OCI-M2 (cell line): Measurements from ENCODE around the gene PLOD3.
"Not testable (repeated sequence)": the region's sequence is repeated elsewhere in the genome, so short reads cannot be mapped to it uniquely, and the experiment has no call there.

Experiments used
- DNase-seq: peaks from one replicate; lab custom pipeline; 2025; ENCODE audit not compliant: unreplicated experiment; lab: John Stamatoyannopoulos, UW

The PLOD3 gene, protein sequence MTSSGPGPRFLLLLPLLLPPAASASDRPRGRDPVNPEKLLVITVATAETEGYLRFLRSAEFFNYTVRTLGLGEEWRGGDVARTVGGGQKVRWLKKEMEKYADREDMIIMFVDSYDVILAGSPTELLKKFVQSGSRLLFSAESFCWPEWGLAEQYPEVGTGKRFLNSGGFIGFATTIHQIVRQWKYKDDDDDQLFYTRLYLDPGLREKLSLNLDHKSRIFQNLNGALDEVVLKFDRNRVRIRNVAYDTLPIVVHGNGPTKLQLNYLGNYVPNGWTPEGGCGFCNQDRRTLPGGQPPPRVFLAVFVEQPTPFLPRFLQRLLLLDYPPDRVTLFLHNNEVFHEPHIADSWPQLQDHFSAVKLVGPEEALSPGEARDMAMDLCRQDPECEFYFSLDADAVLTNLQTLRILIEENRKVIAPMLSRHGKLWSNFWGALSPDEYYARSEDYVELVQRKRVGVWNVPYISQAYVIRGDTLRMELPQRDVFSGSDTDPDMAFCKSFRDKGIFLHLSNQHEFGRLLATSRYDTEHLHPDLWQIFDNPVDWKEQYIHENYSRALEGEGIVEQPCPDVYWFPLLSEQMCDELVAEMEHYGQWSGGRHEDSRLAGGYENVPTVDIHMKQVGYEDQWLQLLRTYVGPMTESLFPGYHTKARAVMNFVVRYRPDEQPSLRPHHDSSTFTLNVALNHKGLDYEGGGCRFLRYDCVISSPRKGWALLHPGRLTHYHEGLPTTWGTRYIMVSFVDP

DNA sequence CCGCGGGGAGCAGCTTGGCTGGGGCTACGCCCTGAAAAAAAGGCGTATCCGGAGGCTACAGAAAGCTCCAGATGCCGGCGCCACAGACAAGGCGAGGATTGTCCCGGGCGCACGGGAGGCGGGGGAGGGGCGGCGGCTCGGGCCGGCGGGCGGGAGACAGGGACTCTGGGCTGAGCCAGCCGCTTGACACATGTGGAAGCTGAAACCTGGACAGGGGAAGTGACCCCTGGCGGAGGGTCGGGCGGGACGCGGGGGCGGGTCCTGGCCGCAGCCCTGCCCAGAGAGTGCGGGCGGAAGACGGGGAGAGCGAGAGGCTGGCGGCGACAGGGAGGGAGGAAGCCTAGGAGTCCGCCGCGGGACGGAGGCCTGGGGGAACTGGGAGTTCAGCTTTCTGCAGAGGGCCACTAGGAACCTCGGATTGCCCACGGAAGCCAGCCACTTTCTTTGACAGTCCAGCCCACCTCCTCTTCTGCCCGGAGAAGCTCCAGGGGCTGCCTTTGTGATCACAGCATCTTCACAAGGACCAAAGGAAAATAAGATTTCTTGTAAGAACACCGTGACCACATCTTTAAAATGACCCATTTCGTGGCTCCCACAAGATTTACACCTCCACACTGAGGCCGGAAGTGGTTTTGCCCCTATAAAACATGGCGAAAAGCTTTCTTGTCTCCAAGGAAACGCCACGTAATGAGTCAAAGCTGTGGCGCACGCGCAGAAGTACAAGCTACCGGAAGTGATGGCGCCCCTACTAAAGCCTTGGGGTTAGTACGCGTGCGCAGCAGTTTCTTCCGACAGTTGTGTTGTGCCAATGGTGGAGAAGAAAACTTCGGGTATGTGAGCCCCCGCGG, at the start of gene PLOD3, which contains the start of gene ZNHIT1:
Gene PLOD3 (minus strand): TSS at position 194 of the 848 bp plus-strand sequence. CDS start 307 bp downstream, outside the sequence.
Gene ZNHIT1 (plus strand): TSS at position 778 of the 848 bp plus-strand sequence. CDS start 31 bp downstream, at position 809.
- peak; percentile 87 for DNase-seq

DNA sequence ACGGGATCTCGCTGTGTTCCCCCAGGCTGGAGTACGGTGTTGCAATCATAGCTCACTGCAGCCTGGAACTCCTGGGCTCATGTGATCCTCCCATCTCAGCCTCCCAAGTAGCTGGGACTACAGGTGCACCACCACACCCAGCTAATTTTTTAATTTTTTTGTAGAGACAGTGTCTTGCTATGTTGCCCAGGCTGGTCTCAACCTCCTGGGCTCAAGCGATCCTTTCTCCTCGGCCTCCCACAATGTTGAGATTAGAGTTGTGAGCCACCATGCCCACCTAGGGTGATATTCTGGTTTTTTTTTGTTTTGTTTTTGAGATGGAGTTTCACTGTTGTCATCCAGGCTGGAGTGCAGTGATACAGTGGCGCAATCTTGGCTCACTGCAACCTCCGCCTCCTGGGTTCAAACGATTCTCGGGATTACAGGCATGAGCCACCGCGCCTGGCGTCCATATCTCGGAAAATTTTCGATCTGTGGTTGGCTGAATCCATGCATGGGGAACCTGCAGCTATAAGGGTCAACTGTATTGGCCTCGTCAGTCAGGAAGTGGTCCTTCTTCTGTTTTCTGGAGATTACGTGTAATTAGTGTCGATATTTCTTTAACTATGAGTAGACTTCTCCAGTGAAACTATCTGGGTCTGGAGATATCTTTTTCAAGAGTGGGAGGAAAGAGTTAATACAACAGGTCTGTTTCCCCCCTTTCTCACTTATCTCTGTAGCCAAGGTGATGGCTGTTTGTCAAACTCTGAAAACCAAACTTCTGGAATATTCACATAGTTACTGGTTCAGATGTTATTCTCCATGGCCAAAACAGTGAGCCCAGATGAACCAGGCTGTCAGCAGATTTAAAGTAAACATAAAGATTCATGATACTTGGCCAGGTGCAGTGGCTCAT, 48.5 kb upstream of the PLOD3 start:
- DNase-seq: peak; percentile 56

DNA sequence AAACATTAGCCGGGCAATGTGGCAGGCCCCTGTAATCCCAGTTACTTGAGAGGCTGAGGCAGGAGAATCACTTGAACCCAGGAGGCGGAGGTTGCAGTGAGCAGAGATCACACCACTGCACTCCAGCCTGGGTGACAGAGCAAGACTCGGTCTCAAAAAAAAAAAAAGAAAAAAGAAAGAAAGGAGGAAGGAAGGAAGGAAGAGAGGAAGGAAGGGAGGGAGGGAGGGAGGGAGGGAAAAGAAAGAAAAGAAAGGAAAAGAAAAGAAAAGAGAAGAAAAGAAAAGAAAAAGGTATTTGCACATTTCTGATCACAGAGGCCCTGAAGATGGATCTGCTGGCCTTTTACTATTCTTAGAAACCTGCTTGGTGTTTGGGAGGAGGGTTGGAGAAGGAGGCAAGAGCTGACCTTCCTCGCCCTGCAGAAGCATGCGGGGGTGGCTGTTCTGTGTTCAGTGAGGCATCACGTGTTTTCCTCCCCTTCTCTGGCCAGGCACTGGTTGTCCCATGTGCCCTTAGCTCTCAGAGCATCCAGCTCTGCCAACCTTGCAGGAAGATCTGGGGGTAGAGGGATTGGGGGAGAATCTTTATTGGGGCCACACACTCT, 46.8 kb upstream of the PLOD3 start:
- not testable (repeated sequence) for DNase-seq

DNA sequence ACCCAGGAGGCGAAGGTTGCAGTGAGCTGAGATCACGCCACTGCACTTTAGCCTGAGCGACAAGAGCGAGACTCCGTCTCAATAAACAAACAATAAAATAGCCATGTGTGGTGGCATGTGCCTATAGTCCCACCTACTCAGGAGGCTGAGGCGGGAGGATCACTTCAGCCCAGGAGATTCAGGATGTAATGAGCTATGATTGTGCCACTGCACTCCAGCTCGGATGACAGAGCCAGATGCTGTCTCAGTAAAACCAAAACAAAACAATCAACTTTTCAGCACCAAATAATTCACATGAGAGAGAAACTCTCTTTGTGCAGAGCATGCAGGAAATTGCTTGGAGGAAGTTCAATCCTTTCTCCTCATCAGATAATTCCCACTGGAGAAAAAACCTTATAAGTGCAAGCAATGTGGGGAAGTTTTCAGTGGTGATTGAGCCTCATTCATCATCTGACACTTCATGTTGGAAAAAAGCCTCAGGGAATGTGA, 40.9 kb upstream of the PLOD3 start:
- DNase-seq: no peak

DNA sequence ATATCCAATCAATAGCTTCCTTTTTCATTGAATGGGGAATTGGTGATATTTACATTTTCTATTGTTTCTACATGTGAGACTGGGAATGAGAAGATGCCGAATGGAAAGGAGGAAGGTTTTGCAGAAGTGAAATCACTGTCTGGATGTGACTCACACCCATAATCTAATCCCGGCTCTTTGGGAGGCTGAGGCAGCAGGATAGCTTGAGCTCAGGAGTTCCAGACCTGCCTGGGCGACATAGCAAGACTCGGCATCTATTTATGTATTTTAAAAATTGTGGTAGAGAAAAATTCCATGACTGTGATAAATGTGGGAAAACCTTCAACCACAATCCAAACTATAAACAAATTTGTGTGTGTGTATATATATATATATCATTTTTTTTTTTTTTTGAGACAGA, 38.4 kb upstream of the PLOD3 start:
- DNase-seq: no peak

DNA sequence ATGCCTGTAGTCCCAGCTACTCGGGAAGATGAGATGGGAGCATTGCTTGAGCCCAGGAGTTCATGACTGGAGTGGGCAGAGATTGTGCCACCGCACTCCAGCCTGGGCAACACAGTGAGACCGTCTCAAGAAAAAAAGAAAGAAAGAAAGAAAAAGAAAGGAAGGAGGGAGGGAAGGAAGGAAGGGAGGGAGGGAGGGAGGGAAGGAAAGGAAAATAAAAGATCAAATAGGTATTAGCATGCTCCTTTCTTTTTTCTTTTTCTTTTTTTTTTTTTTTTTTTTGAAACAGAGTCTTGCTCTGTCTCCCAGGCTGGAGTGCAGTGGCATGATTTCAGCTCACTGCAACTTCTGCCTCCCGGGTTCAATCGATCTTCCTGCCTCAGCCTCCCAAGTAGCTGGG, 35.8 kb upstream of the PLOD3 start:
- not testable (repeated sequence) for DNase-seq

DNA sequence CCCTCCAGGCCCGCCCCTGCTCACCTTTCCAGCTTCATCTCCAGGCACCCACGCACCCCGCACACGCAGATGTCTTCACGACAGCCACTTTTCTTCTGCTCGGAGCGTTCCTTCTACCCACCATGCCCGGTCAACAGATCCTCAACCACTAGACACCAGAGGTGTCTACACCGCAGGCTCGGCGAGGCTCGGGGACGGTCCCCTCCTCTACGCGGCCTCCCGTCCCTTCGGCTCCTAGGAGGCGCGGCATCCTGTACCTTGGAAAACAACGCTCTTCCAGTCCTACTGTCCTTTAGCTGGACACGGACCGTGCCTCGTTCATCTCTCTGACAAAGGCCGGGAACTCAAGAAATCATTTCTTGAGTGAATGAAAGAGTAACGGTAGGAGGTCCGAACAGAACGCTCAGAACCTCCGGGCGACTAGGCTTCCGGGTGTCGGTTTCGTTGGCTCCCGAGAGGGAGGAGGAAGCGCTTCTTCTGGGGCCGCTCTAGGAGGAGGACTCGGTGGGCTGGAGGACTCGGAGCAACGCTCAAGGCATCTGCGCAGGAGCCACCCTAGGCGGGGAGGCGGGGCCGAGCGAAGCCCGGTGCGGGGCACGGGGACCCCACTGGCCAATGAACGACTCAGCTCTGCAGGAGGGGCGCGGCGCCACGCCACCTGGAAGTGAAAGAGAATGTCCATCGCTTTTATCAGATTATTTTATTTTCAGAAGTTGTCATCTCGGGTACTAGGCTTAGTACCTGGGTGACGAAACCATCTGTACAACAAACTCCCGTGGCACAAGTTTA, 34.7 kb upstream of the PLOD3 start:
- peak; percentile 75 for DNase-seq

DNA sequence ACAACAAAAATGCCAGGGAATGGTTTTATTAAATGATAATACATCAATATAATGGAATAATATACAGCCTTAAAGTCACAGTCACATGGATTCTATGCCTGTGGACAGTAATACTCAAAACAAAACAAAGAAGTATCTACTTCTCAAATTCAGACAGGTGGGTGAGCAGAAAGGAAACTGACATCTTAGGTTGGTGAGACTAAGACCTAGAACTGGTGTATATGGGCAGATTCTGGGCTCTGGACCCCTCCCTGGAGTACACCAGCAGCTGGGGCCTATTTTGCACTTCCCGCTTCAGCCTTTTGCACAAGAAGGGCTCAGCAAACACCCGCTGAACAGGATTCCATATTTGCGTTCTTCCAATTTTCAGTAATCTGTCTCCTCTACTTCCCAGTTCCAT, 32.9 kb upstream of the PLOD3 start:
- DNase-seq: no peak

DNA sequence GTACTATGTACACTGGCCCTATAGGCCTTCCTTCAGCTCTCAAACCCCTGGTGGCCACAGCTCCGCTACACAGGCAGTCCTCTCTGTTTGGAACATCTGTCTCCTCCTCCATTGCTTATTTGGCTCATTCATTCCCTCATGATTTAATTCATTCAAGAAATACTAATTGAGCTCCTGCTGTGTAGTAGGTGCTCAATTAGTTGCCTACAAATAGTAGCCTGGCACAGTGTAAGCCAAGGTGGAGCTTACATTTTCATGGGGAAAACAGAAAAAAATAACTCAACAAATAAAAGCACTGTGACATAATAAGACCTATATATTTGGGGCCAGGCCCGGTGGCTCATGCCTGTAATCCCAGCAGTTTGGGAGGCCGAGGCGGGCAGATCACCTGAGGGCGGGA, 30.9 kb upstream of the PLOD3 start:
- no peak for DNase-seq

DNA sequence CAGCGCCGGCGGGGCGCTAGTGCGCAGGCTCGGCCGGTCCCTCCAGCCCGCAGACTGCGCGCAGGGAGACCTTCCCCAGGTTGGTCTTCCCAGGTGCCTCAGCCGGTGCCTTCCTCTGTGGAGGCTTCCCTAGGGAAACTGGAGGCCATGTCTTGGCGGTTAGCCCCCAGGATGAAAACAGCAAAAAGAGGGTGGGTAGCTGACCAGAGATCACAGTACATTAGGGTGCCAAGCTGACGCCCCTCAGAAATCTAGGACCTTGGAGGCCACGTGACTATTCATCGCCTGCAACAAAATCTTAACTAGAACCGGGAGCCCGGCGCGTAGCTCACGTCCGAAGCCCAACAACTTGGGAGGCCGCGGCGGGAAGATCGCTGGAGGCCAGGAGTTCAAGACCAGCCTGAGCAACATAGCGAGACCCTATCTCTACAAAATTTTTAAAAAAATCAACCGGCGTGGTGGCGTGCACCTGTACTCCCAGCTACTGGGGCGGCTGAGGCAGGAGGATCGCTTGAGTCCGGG, 27.8 kb upstream of the PLOD3 start:
- DNase-seq: peak; percentile 77

DNA sequence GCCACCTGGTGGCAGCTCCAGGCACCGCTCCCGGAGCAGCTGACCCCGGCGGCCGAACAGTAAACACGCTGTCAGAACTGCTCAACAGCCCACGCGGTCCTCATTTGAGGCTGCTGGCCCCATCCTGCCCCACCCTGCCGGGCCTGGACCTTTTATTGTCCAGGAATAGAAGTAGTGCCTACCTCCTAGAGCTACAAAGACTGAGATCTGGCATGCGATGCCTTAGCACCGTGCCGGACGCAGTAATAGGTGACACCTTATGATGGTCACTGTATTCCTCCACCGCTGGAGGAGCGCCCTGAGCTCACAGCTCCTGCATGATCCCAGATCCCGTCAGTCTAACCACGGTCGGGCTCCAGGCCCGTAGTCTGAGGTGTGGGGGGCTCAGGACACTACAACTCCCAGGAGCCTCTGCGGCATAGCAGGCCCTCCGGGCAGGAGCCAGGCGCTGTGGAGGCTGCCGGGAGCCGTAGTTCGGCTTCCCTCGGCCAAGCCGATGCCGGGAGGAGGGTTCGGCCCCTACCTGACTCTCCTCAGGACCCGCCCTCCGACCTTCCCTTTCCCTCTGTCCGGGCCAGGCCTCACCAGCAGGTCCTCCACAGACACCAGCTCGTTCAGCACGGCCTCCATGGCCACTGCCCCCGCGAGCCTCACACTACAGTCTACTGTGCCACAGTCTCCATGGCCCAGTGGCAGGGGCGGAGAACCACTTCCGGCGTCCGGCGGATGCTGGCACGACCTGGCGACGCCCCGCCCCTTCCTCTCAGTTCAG, 27.2 kb upstream of the PLOD3 start, which contains the start of gene FIS1:
Gene FIS1 (minus strand): TSS at position 707 of the 772 bp plus-strand sequence. CDS start 77 bp downstream, at position 630.
- peak; percentile 77 for DNase-seq

DNA sequence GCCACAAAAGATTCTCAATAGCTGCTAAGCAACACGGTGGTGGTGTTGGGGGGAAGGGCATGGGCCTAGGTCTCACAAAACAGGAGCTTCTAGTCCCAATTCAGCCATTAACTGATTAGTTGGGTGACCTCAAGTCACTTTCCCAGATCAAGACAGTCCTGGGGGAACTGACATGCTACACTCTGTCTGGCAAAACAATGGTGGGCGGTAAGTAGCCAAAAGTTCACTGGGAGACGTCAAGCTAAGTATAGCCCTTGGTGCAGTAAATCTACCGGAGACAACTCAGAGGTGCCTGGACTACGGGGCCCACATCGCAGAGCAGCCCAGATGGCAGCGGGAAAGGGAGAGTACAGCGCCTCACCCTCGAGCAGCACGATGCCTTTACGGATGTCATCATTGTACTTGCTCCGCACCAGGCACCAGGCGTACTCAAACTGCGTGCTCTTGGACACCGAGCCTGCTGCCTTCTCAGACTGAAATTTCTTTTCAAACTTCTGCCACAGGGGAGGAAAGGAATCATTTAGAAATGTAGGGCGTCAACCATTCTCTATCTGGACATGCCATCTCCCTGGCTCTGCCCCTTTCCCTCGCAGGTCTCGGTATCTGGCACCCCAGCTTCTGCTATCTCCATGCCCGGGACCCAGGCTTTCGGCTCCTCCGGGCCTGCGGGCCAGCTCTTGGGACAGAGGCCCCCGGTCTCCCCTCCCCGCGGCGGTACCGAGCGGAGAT, 26.4 kb upstream of the PLOD3 start:
- no peak for DNase-seq

DNA sequence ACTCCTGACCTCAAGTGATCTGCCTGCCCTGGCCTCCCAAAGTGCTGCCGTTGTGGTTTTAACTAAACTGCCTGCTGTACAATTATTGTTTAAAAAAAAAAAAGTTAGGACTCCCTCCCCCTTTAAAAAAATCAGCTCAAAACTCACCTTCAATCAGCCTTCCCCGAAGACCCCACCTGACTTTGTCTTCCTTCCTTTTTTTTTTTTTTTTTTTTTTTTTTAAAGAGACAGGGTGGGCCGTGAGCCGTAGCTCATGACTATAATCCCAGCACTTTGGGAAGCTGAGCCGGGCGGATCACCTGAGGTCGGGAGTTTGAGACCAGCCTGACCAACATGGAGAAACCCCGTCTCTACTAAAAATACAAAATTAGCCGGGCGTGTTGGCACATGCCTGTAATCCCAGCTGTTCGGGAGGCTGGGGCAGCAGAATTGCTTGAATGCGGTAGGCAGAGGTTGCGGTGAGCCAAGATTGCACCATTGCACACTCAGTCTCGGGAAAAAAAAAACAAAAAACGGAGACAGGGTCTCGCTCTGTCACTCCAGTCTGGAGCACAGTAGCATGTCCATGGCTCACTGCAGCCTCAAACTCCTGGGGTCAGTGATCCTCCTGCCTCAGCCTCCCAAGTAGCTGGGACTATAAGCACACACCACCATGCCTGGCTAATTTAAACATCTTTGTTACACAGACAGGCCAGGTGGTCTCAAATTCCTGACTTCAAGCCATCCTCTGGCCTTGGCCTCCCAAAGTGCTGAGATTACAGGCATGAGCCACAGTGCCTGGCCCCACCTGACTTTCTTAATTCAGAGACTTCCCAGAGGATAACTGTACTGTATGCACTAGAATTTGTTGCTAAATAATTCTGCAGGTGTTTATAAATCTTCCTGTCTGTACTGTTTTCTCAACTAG, 24.3 kb upstream of the PLOD3 start:
- no peak for DNase-seq

DNA sequence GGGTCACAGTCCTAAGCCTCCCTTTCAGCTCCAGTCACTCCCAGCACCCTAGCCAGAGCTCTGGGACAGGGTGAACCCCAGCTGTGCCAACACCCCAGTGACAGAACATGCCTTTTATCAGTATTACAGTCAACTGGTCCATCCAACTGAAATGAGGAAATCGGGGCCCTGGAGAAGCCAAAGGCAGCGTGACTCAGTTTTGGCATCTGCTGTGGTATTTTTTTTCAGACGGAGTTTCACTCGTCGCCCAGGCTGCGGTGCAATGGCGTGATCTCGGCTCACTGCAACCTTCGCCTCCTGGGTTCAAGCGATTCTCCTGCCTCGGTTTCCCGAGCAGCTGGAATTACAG, 23.6 kb upstream of the PLOD3 start:
- DNase-seq: no peak

DNA sequence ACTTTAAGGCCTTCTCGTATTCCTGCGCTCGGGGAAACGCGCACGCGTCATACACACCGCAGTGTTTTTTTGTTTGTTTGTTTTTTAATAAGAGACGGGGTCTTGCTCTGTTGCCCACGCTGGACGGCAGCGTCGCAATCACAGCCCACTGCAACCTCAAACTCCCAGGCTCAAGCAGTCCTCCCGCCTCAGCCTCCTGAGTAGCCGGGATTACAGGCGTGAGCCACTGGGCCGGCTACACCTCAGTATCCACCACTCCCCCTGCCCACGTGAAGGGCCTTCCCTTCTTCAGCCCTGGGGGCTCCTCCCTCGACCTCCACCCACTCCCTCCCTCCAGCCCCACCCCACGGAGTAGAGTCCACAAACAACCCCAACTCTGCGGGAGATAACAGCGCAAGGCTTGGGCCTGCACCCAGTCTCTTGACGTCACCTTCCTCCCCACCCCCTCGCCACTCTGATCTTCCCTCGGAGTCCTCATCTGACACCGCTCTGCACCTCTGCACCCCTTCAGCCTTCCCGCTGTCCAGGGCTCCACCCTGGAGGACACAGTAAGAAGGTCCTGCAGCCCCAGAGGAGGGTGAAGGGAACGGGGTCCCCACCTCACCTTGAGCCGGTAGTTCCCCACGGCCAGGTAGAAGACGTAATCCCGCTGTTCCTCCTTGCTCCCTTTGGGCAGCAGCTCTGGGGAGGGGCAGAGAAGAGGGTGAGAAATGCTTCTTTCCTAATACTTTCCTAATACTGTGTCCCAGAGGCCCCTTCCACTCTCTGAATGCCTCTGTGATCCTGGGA, 23.0 kb upstream of the PLOD3 start:
- DNase-seq: no peak

DNA sequence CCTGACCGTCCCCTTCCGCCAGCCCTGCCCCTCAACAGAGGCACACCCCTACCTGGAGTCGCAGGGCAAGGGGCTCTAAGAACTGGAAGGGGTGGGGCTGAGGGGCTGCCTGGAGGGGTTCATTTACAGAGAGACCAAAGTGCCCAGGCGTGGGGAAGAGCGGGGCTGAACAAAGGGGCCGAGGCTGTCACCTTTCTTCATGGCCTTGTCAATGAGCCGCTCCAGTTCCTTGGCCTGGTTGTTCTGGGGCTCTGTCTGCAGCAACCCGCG, 22.5 kb upstream of the PLOD3 start:
- no peak for DNase-seq
